Thyroid gland (tissue), 4 donors: ENCODE measurements around the gene TNS2. TPM values are rescaled to one million over a fixed set of nuclear protein-coding genes. Genes with fewer than 3 reads are reported as not detected.
A peak's percentile ranks its signal among the peaks of the same experiment; 100 is the strongest.

Source experiments
- DNase-seq, 2 donors: peaks; one replicate each; pipeline ENCODE4 v3.0.0-alpha.2; 2019
- H3K27ac ChIP-seq, 3 donors: fragments of 200-600 bp; sonication (generic); 1 replicate in 2 of 3; 2 replicates in 1 of 3; pipeline ENCODE4 v1.5.1; 2016 to 2019; ENCODE audit warnings: mild to moderate bottlenecking in 1 of 3, moderate library complexity in 1 of 3
- H3K27me3 ChIP-seq: fragments of 200-600 bp; sonication (generic); one replicate; pipeline ENCODE4 v1.5.1; 2019
- H3K36me3 ChIP-seq, 2 donors: fragments of 200-600 bp; sonication (generic); one replicate each; pipeline ENCODE4 v1.5.1; 2016 to 2019
- H3K4me1 ChIP-seq, 2 donors: fragments of 200-600 bp; sonication (generic); one replicate each; pipeline ENCODE4 v1.5.1; 2017 to 2019
- H3K4me3 ChIP-seq, 3 donors: fragments of 200-600 bp; sonication (generic); replicated peaks in 1 of 3; 1 replicate in 2 of 3; 2 replicates in 1 of 3; pipeline ENCODE4 v1.5.1; 2016; ENCODE audit warnings: mild to moderate bottlenecking in 1 of 3
- H3K9me3 ChIP-seq: fragments of 200-600 bp; sonication (generic); one replicate; pipeline ENCODE4 v1.5.1; 2017
- POLR2A ChIP-seq, 2 donors: fragments of 450-650 bp; IDR thresholded peaks; one replicate each; pipeline ENCODE4 v1.6.1; 2017; ENCODE audit warnings: antibody characterized with exemption in 2 of 2, mild to moderate bottlenecking in 2 of 2, moderate library complexity in 1 of 2
- WGBS, 2 donors: methylation state at CpG; one replicate each; pipeline ENCODE4 v1.1.5; 2017; 5-methylcytosine and 5-hydroxymethylcytosine counted together
- intact Hi-C: fragments of 100-400 bp; cut with DNase I; formaldehyde crosslinking; loops from one replicate; pipeline ENCODE4 v1.15.1; 2023
- total RNA-seq, 4 donors: library from RNA; depleted of rRNA; stranded (reverse); fragments of >200 nt; gene quantifications; one replicate each; pipeline ENCODE4 v1.2.3, GENCODE V29; 2016
- TF ChIP-seq, protein P1 (sequence below), 6 experiments: fragments of 200-600 bp in 3 of 6; fragments of 450-650 bp in 3 of 6; sonication (generic) in 3 of 6; IDR thresholded peaks; one replicate each; pipeline ENCODE4 v1.5.1; 2016 to 2019; ENCODE audit warnings: antibody characterized with exemption in 6 of 6, mild to moderate bottlenecking in 2 of 6, inconsistent platforms in 1 of 6, moderate library complexity in 1 of 6

TNS2 gene
- total RNA-seq, 4 donors from 2014 or later = 86.7 to 179 (median 114) TPM

GRCh38 chr12:53064613-53065436 is 15.0 kb downstream of the TNS2 start:
- no peak for DNase-seq
- Histone ChIP-seq H3K4me3 (no peak overlapping the region), H3K27me3 (no peaks in the 10 kb centered on the region), H3K9me3 (no peaks in the 10 kb centered on the region), H3K27ac (peak overlapping the region; percentile 3 to 75 (median 71)), H3K4me1 (peaks cover 26 to 76% of the 10 kb centered on the region in 2 donors), H3K36me3 (peaks cover 11 to 18% of the 10 kb centered on the region in 2 donors)
- TF ChIP-seq, protein P1, sequence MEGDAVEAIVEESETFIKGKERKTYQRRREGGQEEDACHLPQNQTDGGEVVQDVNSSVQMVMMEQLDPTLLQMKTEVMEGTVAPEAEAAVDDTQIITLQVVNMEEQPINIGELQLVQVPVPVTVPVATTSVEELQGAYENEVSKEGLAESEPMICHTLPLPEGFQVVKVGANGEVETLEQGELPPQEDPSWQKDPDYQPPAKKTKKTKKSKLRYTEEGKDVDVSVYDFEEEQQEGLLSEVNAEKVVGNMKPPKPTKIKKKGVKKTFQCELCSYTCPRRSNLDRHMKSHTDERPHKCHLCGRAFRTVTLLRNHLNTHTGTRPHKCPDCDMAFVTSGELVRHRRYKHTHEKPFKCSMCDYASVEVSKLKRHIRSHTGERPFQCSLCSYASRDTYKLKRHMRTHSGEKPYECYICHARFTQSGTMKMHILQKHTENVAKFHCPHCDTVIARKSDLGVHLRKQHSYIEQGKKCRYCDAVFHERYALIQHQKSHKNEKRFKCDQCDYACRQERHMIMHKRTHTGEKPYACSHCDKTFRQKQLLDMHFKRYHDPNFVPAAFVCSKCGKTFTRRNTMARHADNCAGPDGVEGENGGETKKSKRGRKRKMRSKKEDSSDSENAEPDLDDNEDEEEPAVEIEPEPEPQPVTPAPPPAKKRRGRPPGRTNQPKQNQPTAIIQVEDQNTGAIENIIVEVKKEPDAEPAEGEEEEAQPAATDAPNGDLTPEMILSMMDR (IDR thresholded peaks at IDR 0.05) = no peak
- no peak for TF ChIP-seq POLR2A (IDR thresholded peaks at IDR 0.05)
- intact Hi-C loops = loop anchor here (2.0 to 10.0 kb wide), 2 partner anchors 32 to 130 kb away; partner anchors contain the start of gene IGFBP6
- WGBS, 2 donors = 75 to 86% methylated on average over 11 of the region's 11 CpGs

DNA sequence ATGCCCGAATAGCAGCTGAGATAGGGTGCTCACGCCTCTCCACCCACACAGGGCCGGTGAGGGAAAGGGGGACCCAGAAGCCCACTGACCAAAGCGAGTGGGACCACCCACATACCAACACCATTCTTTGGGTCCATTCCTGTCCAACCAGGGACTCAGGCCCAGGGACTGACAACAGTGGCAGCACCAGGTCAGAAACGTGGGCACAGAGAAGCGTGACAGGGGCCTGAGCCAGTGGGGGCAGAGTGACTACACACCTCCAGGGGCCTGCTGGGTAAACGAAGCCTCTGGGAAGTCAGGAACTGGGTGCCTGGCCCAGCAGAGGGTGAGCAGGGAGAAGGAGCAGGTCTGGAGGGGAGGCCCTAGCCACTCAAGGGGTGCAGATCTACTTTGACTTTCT is 15.6 kb downstream of the TNS2 start:
- TF ChIP-seq, protein P1 (IDR thresholded peaks at IDR 0.05) = no peak
- TF ChIP-seq POLR2A (IDR thresholded peaks at IDR 0.05) = no peak
- Histone ChIP-seq H3K27me3 (no peaks in the 10 kb centered on the region), H3K27ac (peak overlapping the region in 2 of 3 donors; percentile 71 to 75), H3K4me1 (peaks cover 26 to 76% of the 10 kb centered on the region in 2 donors), H3K36me3 (peaks cover 11 to 16% of the 10 kb centered on the region in 2 donors), H3K9me3 (no peaks in the 10 kb centered on the region), H3K4me3 (no peak overlapping the region)
- intact Hi-C loops = loop anchor here (2.0 to 10.0 kb wide), 2 partner anchors 31 to 129 kb away; partner anchors contain the start of gene IGFBP6
- no peak for DNase-seq
- 76 to 79% methylated on average over 3 to 7 of the region's 7 CpGs for WGBS, 2 donors

- Histone ChIP-seq H3K27ac (peak overlapping the region; percentile 27 to 75 (median 71)), H3K4me3 (no peak overlapping the region), H3K27me3 (no peaks in the 10 kb centered on the region), H3K36me3 (peaks cover 11 to 16% of the 10 kb centered on the region in 2 donors), H3K4me1 (peaks cover 18 to 76% of the 10 kb centered on the region in 2 donors), H3K9me3 (no peaks in the 10 kb centered on the region)
- intact Hi-C loops = loop anchor here (2.0 to 10.0 kb wide), 2 partner anchors 31 to 129 kb away; partner anchors contain the start of gene IGFBP6
- no peak for TF ChIP-seq POLR2A (IDR thresholded peaks at IDR 0.05)
- TF ChIP-seq, protein P1 (IDR thresholded peaks at IDR 0.05) = peak; percentile 74 to 92 (median 86)
- peak; percentile 74 to 77 for DNase-seq
- WGBS, 2 donors = 45% methylated on average over 24 of the region's 24 CpGs
Measured at GRCh38 chr12:53065975-53066931, 16.4 kb downstream of the TNS2 start.

DNA sequence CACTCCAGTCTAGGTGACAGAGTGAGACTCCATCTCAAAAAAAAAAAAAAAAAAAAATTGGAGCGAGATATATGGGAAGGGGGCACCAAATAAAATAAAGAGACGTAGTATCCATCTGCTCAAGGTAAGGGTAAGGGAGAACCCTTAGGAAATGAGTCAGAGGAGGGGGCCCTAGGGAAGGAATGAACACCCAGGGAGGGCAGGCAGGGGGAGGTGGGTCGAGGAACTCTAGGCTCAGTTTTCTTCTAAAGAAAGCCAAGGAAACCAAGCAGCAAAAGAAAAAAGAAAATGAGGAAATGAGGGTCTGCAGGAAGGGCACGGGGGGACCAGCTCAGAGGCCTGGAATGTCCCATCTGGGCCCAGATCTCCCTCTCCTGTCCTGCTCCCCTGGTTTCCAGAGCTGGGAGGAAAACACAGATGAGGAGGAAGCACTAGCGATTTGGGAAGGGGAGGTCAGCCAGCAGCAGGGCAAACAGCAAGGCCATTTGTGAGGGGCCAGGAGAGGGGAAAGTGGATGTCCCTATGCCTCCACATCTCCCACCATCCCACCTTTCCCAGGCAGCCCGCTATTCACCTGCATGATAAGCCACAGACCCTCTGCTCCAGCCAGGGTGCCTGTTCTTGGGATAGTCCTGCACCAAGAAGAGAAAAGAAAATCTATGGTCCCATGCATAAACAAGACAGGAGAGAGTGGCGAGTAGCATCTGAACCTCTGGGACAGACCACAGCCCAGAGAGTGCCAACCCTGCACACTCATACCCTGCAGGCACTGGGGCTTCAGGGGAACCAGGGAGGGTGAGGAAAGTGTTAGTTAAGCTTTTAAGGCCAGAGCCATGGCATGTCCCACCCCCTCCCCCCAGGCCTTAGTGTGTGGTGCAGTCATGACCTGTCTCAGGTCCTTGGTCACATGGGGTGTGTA is 17.5 kb downstream of the TNS2 start:
- DNase-seq = no peak
- H3K4me1 ChIP-seq = peaks cover 12 to 76% of the 10 kb centered on the region in 2 donors

More for the DNA sequence above, 17.5 kb downstream of the TNS2 start:
- Histone ChIP-seq H3K4me3 (no peak overlapping the region), H3K9me3 (no peaks in the 10 kb centered on the region), H3K27ac (peak overlapping the region in 2 of 3 donors; percentile 3 to 21), H3K27me3 (no peaks in the 10 kb centered on the region), H3K36me3 (peaks cover 11 to 16% of the 10 kb centered on the region in 2 donors)
- TF ChIP-seq POLR2A (IDR thresholded peaks at IDR 0.05) = no peak
- TF ChIP-seq, protein P1 (IDR thresholded peaks at IDR 0.05) = no peak
- intact Hi-C loops = loop anchor here (10.0 kb wide), 1 partner anchor 127 kb away; no protein-coding TSS in a partner anchor
- WGBS, 2 donors = 80 to 85% methylated on average over 7 of the region's 7 CpGs
